ENCODE data around the gene ITGAE. TPM values are rescaled to one million over a fixed set of nuclear protein-coding genes. Genes with fewer than 3 reads are reported as not detected.

Gene ITGAE
- total and polyA plus RNA-seq, 12 donors, result 4.9 to 85.4 (median 33.7) TPM

DNA sequence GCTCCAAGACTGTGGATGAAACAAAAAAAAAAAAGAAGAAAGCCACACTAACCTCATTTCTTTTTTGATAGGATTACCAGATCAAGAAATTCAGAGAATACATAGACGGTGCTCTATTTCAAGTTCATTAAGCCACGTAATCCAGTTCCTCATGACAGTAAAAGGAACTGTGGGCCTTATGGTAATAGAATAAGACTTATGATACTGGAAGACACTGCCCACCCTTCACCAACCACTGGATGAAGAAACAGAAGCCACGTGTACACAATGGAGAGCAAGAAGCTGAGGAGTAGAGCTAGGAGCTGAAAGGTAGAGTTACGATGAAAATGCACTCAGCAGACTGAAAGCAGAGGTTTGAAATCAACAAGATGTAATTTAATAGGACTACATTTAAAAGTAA, 33.8 kb upstream of the ITGAE start:
- intact Hi-C loops (cut with DNase I), result no loop called here

DNA sequence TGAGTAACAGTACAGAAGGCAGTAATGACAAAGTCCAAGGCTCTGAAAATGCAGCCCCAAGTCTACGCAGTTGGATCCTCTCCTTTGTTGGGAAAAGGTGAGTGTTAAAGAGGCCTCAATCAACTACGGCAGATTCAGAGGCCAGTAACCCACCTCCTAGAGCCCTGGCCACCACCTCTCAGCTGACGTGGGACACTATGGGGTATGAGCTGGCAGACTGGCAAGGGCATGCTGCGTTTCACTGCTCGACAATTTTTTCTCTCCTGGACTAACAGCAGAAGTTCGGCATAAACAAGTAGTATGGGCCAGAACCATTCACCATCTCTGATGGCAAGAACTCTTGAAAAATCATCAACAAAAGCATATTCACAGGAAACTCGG, 27.9 kb upstream of the ITGAE start:
- Histone ChIP-seq H3K36me3 (replicated peaks in 1 of 2) (peaks cover 0 to 54% of the 10 kb centered on the region in 2 donors), H3K27ac (peak overlapping the region in 4 of 5 donors; percentile 17 to 88 (median 77)), H3K4me1 (replicated peaks in 1 of 2) (peaks cover 0 to 23% of the 10 kb centered on the region in 2 donors), H3K9me3 (replicated peaks in 1 of 3) (no peaks in the 10 kb centered on the region), H3K27me3 (no peaks in the 10 kb centered on the region), H3K4me3 (no peak overlapping the region)
- DNase-seq, result peak in 1 of 7 donors; percentile 37
- intact Hi-C loops (cut with DNase I), result no loop called here
- WGBS, 4 donors, result 56 to 64% (median 60%) methylated on average over 7 of the region's 7 CpGs
- no peak for TF ChIP-seq POLR2A (IDR thresholded peaks at IDR 0.05)
- TF ChIP-seq, protein P1, sequence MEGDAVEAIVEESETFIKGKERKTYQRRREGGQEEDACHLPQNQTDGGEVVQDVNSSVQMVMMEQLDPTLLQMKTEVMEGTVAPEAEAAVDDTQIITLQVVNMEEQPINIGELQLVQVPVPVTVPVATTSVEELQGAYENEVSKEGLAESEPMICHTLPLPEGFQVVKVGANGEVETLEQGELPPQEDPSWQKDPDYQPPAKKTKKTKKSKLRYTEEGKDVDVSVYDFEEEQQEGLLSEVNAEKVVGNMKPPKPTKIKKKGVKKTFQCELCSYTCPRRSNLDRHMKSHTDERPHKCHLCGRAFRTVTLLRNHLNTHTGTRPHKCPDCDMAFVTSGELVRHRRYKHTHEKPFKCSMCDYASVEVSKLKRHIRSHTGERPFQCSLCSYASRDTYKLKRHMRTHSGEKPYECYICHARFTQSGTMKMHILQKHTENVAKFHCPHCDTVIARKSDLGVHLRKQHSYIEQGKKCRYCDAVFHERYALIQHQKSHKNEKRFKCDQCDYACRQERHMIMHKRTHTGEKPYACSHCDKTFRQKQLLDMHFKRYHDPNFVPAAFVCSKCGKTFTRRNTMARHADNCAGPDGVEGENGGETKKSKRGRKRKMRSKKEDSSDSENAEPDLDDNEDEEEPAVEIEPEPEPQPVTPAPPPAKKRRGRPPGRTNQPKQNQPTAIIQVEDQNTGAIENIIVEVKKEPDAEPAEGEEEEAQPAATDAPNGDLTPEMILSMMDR (IDR thresholded peaks at IDR 0.05), result no peak

More for the DNA sequence above, 33.8 kb upstream of the ITGAE start:
- peaks cover 8 to 18% of the 10 kb centered on the region in 2 donors for H3K4me1 ChIP-seq (replicated peaks in 1 of 2)
- no peaks in the 10 kb centered on the region for H3K27me3 ChIP-seq
- WGBS, 4 donors, result 80 to 88% (median 83%) methylated on average over 4 of the region's 4 CpGs
- H3K9me3 ChIP-seq (replicated peaks in 1 of 3), result no peaks in the 10 kb centered on the region
- H3K4me3 ChIP-seq, result no peak overlapping the region
- peaks cover 0 to 36% of the 10 kb centered on the region in 2 donors for H3K36me3 ChIP-seq (replicated peaks in 1 of 2)
- no peak for DNase-seq
- no peak overlapping the region for H3K27ac ChIP-seq
- TF ChIP-seq, protein P1 (IDR thresholded peaks at IDR 0.05), result no peak
- TF ChIP-seq POLR2A (IDR thresholded peaks at IDR 0.05), result no peak

DNA sequence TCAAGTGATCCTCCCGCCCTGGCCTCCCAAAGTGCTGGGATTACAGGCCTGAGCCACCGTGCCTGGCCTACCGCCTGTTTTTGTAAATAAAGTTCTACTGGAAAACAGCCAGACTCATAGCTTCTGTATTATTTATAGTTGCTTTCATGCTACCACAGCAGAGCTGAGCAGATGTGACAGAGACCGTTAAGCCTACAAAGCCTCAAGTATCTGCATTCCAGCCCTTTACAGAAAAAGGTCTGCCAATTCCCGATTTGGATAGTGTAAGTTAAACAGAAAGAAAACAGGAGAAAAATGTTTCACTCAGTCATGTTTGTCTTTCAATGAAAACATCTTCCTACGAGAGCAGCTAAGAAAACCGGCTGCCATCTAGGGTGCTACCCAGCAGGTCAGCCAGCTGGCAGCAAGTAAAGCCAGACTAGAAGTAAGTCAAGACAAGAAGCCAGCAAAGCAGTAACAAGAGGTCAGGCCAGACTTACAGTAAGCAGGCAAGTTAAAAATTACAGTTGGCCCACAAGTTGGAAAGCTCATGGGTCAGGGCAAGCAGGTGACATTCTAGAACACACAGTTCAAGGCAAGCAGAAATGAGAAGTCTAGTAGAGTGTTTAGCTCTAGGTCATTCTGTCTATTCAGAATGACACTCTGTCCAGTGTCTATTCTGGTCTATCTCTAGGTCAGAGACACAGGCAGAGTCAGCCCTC, 27.3 kb upstream of the ITGAE start:
- H3K27ac ChIP-seq, result peak overlapping the region in 4 of 5 donors; percentile 17 to 88 (median 77)
- peaks cover 0 to 54% of the 10 kb centered on the region in 2 donors for H3K36me3 ChIP-seq (replicated peaks in 1 of 2)
- peaks cover 0 to 23% of the 10 kb centered on the region in 2 donors for H3K4me1 ChIP-seq (replicated peaks in 1 of 2)
- peak in 4 of 7 donors; percentile 34 to 60 (median 54) for DNase-seq
- H3K9me3 ChIP-seq (replicated peaks in 1 of 3), result no peaks in the 10 kb centered on the region
- H3K4me3 ChIP-seq, result no peak overlapping the region
- no peaks in the 10 kb centered on the region for H3K27me3 ChIP-seq
- intact Hi-C loops (cut with DNase I), result no loop called here
- 33 to 45% (median 42%) methylated on average over 7 of the region's 7 CpGs for WGBS, 4 donors
- no peak for TF ChIP-seq POLR2A (IDR thresholded peaks at IDR 0.05)
- TF ChIP-seq, protein P1 (IDR thresholded peaks at IDR 0.05), result no peak

DNA sequence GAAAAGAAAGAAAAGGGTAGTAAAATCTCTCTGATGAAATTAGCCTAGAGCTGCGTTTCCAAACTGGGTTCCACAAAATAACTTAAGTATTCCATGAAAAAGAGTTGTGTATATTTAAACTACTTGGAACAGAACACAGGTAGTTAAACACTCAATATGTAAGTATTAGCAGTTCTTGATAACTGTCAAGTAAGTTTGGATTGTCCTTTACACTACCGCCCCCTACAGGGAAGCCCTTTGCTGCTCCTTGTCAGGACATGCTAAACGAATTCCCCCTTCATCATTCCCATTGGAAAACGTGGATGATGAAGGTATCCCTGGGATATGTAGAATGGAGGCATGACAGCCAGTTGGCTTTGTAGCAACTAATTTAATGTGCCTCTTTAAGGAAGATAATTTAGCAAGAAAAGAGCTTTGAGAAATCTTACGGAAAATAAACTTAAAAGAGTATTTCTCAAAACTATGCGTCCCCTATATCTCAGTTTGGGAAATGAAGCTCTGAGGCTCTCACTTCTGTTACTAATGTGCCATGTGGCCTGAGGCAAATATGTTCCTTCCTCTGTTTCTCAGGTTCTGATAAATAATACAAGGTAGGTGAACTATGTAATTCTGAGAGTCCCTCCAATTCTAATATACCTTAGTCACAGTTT, 26.3 kb upstream of the ITGAE start:
- peaks cover 0 to 23% of the 10 kb centered on the region in 2 donors for H3K4me1 ChIP-seq (replicated peaks in 1 of 2)
- peaks cover 0 to 59% of the 10 kb centered on the region in 2 donors for H3K36me3 ChIP-seq (replicated peaks in 1 of 2)
- 58 to 68% (median 63%) methylated on average over 6 of the region's 6 CpGs for WGBS, 4 donors
- intact Hi-C loops (cut with DNase I), result no loop called here
- peak overlapping the region in 2 of 5 donors; percentile 84 to 88 for H3K27ac ChIP-seq
- H3K4me3 ChIP-seq, result no peak overlapping the region
- TF ChIP-seq, protein P1 (IDR thresholded peaks at IDR 0.05), result peak; percentile 35 to 66 (median 58)
- no peak for TF ChIP-seq POLR2A (IDR thresholded peaks at IDR 0.05)
- no peaks in the 10 kb centered on the region for H3K27me3 ChIP-seq
- DNase-seq, result peak; percentile 48 to 82 (median 65)
- no peaks in the 10 kb centered on the region for H3K9me3 ChIP-seq (replicated peaks in 1 of 3)
